PC-9 (cell line): ENCODE results near the gene RIOK3. TPM values are rescaled to one million over a fixed set of nuclear protein-coding genes. Genes with fewer than 3 reads are reported as not detected.

Source experiments
- BruUV-seq: library from RNA; stranded (reverse); fragments of 400-500 nt; replicated peaks from 2 replicates; lab custom pipeline; 2021; lab: Mats Ljungman, UMichigan
- CTCF ChIA-PET: fragments of 300-600 bp; sonication (Branson Sonifier 250); formaldehyde crosslinking; loops from one replicate; lab custom pipeline; 2022; ENCODE audit warnings: antibody characterized with exemption; lab: Charles Lee
- POLR2A ChIA-PET: fragments of 300-600 bp; sonication (Branson Sonifier 250); formaldehyde crosslinking; loops from one replicate; lab custom pipeline; 2022; ENCODE audit warnings: antibody characterized with exemption; ENCODE audit not compliant: unreplicated experiment; lab: Charles Lee
- DNase-seq, 2 experiments: peaks; one replicate each; pipeline versions ENCODE4 v3.0.0 to v3.0.0-alpha.2; 2015 to 2022; ENCODE audit warnings: mixed read lengths in 1 of 2
- H2AFZ ChIP-seq: fragments of 200-600 bp; sonication (generic); 2 replicates; pipeline ENCODE4 v1.8.1; 2017; ENCODE audit warnings: antibody characterized with exemption
- H3F3A ChIP-seq: fragments of 200-600 bp; sonication (generic); 2 replicates; pipeline ENCODE4 v1.8.1; 2017; ENCODE audit warnings: antibody characterized with exemption, mild to moderate bottlenecking, low read depth; ENCODE audit not compliant: insufficient read depth
- H3K27ac ChIP-seq: fragments of 200-600 bp; sonication (generic); 2 replicates; pipeline ENCODE4 v1.6.1; 2016; ENCODE audit warnings: mixed run types
- H3K27me3 ChIP-seq: fragments of 200-600 bp; sonication (generic); 2 replicates; pipeline ENCODE4 v1.6.1; 2016; ENCODE audit warnings: low read depth, mixed run types; ENCODE audit not compliant: insufficient read depth
- H3K36me3 ChIP-seq: fragments of 200-600 bp; sonication (generic); 2 replicates; pipeline ENCODE4 v1.6.1; 2016; ENCODE audit warnings: low read depth, mixed run types
- H3K4me1 ChIP-seq: fragments of 200-600 bp; sonication (generic); replicated peaks from 2 replicates; pipeline ENCODE4 v1.6.1; 2016; ENCODE audit warnings: mixed run types; ENCODE audit not compliant: insufficient read depth
- H3K4me2 ChIP-seq: fragments of 200-600 bp; sonication (generic); 2 replicates; pipeline ENCODE4 v1.6.1; 2017; ENCODE audit warnings: mixed run types
- H3K4me3 ChIP-seq: fragments of 200-600 bp; sonication (generic); 2 replicates; pipeline ENCODE4 v1.6.1; 2016; ENCODE audit warnings: mixed run types
- H3K79me2 ChIP-seq: fragments of 200-600 bp; sonication (generic); 2 replicates; pipeline ENCODE4 v1.6.1; 2017; ENCODE audit warnings: low read depth, mixed run types
- H3K9me2 ChIP-seq: fragments of 200-600 bp; sonication (generic); 2 replicates; pipeline ENCODE4 v1.8.1; 2017; ENCODE audit warnings: mild to moderate bottlenecking; ENCODE audit not compliant: insufficient read depth
- H3K9me3 ChIP-seq: fragments of 200-600 bp; sonication (generic); 2 replicates; pipeline ENCODE4 v1.8.1; 2016; ENCODE audit warnings: low read depth; ENCODE audit not compliant: insufficient read depth
- H4K20me1 ChIP-seq: fragments of 200-600 bp; sonication (generic); 2 replicates; pipeline ENCODE4 v1.8.1; 2017; ENCODE audit not compliant: insufficient read depth
- EZH2 ChIP-seq: fragments of 200-600 bp; sonication (generic); IDR thresholded peaks from 2 replicates; pipeline ENCODE4 v1.8.0; 2017; ENCODE audit warnings: antibody characterized with exemption, low read depth
- intact Hi-C: fragments of 100-400 bp; cut with micrococcal nuclease; formaldehyde crosslinking; loops from one replicate; pipeline ENCODE4 v1.10.0; 2022; ENCODE audit not compliant: unreplicated experiment
- total RNA-seq: library from RNA; stranded (reverse); gene quantifications from 2 replicates; pipeline ENCODE4 v1.2.3, GENCODE V29; 2021
- TF ChIP-seq, protein P1 (sequence below): fragments of 200-600 bp; sonication (generic); conservative IDR thresholded peaks from 2 replicates; pipeline ENCODE4 v1.6.1; 2017; ENCODE audit warnings: mixed run types, antibody characterized with exemption, mild to moderate bottlenecking, moderate library complexity

Gene RIOK3
- total RNA-seq, 1 experiment from 2014 or later: 39.9 TPM

GRCh38 chr18:23521271-23521670 is 68.2 kb downstream of the RIOK3 start:
- no peaks in the 10 kb centered on the region for H3K79me2 ChIP-seq
- H3K9me3 ChIP-seq: no peaks in the 10 kb centered on the region
- H2AFZ ChIP-seq: no peak overlapping the region
- no peak overlapping the region for H3K4me3 ChIP-seq
- TF ChIP-seq, protein P1, sequence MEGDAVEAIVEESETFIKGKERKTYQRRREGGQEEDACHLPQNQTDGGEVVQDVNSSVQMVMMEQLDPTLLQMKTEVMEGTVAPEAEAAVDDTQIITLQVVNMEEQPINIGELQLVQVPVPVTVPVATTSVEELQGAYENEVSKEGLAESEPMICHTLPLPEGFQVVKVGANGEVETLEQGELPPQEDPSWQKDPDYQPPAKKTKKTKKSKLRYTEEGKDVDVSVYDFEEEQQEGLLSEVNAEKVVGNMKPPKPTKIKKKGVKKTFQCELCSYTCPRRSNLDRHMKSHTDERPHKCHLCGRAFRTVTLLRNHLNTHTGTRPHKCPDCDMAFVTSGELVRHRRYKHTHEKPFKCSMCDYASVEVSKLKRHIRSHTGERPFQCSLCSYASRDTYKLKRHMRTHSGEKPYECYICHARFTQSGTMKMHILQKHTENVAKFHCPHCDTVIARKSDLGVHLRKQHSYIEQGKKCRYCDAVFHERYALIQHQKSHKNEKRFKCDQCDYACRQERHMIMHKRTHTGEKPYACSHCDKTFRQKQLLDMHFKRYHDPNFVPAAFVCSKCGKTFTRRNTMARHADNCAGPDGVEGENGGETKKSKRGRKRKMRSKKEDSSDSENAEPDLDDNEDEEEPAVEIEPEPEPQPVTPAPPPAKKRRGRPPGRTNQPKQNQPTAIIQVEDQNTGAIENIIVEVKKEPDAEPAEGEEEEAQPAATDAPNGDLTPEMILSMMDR: no peak
- TF ChIP-seq EZH2: no peak
- no peak for DNase-seq
- intact Hi-C loops: no loop called here
- ChIA-PET POLR2A (no interaction called here), CTCF (interaction anchor here (0.6 kb wide), 1 partner anchor 10 kb away, joined by 3 read pairs; no protein-coding TSS in a partner anchor)
- no peaks in the 10 kb centered on the region for H3K27me3 ChIP-seq
- H4K20me1 ChIP-seq: no peaks in the 10 kb centered on the region
- 0 out of 2 replicates have a peak, but pooled peaks cover 4% of the 10 kb centered on the region for H3K36me3 ChIP-seq
- H3K4me1 ChIP-seq: no peaks in the 10 kb centered on the region
- no peak overlapping the region for H3K4me2 ChIP-seq
- no peak overlapping the region for H3K27ac ChIP-seq
- no peaks in the 10 kb centered on the region for H3K9me2 ChIP-seq
- no peaks in the 10 kb centered on the region for H3F3A ChIP-seq
- BruUV-seq: no TSS peak

DNA sequence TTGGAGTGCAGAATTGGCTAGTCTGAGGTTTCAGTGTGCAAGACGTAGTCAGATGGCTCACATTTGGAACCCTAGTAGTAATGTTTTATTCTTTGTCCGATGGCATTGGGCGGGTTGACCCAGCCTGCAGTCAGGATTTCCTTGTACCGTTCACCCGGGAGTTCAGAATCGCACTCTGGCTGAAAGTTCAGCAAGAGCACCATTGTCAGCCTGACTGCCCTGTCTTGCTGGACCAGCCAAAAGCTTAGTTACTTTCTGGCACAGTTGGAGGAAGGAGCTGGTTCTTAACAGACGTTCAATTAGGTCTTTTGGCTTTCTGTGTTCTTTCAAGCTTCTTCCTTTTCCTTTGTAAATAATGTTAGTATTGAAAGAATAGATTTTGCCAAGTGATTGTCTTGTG is 68.8 kb downstream of the RIOK3 start:
- H2AFZ ChIP-seq: no peak overlapping the region
- no peaks in the 10 kb centered on the region for H3K79me2 ChIP-seq
- H3K36me3 ChIP-seq: 0 out of 2 replicates have a peak, but pooled peaks cover 4% of the 10 kb centered on the region
- no peak overlapping the region for H3K4me2 ChIP-seq
- H3K4me1 ChIP-seq: no peaks in the 10 kb centered on the region
- DNase-seq: no peak
- no peaks in the 10 kb centered on the region for H3K9me3 ChIP-seq
- H3F3A ChIP-seq: no peaks in the 10 kb centered on the region
- H3K27me3 ChIP-seq: no peaks in the 10 kb centered on the region
- intact Hi-C loops: no loop called here
- POLR2A ChIA-PET: no interaction called here
- H3K27ac ChIP-seq: no peak overlapping the region
- H4K20me1 ChIP-seq: no peaks in the 10 kb centered on the region
- no peaks in the 10 kb centered on the region for H3K9me2 ChIP-seq
- no TSS peak for BruUV-seq
- CTCF ChIA-PET: no interaction called here
- no peak for TF ChIP-seq EZH2
- TF ChIP-seq, protein P1: no peak
- no peak overlapping the region for H3K4me3 ChIP-seq

- H3K9me3 ChIP-seq: no peaks in the 10 kb centered on the region
- no peaks in the 10 kb centered on the region for H4K20me1 ChIP-seq
- H3K4me3 ChIP-seq: no peak overlapping the region
- H3K4me2 ChIP-seq: no peak overlapping the region
- no peak overlapping the region for H3K27ac ChIP-seq
- no peaks in the 10 kb centered on the region for H3K27me3 ChIP-seq
- no peaks in the 10 kb centered on the region for H3K9me2 ChIP-seq
- BruUV-seq: no TSS peak
- no peak for TF ChIP-seq EZH2
- TF ChIP-seq, protein P1: no peak
- ChIA-PET CTCF (interaction anchor here (0.6 to 0.7 kb wide), 2 partner anchors 67 to 288 kb away, joined by 3 to 6 read pairs; no protein-coding TSS in a partner anchor), POLR2A (interaction anchor here (0.5 kb wide), 1 partner anchor 877 kb away, joined by 3 read pairs; no protein-coding TSS in a partner anchor)
- 0 out of 2 replicates have a peak, but pooled peaks cover under 1% of the 10 kb centered on the region for H3K4me1 ChIP-seq
- H3K36me3 ChIP-seq: 0 out of 2 replicates have a peak, but pooled peaks cover 4% of the 10 kb centered on the region
- no peak for DNase-seq
- peaks cover 3% of the 10 kb centered on the region; the same call in 1 of the 2 replicates for H3F3A ChIP-seq
- no peaks in the 10 kb centered on the region for H3K79me2 ChIP-seq
- intact Hi-C loops: no loop called here
- H2AFZ ChIP-seq: no peak overlapping the region
These were observed 70.5 kb downstream of the RIOK3 start for GRCh38 chr18:23523429-23524212.
